NCI-H2029 (cell line): ENCODE results near the gene BRPF3.

Source experiments
- DNase-seq: peaks from one replicate; lab custom pipeline; 2025; lab: John Stamatoyannopoulos, UW

BRPF3 gene

DNA sequence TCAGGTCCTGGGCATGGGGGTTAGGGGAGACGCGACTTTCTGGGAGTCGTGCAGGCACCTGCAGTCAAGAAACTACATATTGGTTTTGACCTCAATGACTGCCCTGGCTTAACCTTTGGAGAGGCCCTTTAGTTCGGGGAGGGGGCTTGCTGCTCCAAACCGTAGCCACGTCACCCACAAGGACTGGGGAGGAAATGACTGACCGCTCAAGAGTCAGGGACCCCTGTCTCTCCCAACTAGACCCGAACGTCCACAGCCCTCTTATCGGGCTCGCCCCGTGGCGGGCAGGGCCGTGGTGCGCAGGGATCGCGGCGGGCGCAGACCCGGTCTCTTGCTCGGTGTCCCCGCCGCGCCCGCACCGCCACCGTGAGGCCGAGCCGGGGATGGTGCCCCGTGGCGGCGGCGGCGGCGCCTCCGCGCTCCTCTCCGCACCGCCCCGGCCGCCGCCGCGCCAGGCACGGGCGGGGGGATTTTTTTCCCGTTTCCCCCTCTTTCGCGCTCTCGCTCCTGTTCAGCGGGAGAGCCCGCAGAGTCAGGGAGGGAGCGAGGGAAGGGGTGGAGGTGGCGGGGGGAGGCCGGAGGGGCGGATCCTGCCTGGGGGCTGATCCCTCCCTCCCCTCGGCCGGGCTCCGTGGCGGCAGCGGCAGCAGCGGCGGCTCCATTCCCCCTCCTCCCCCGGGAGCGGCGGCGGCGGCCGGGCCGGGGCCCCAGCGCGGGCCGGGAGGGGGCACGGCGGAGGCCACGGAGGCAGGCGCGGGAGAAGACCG lies at the start of gene BRPF3:
TSS of gene BRPF3 (plus strand) at position 632 of the 767 bp plus-strand sequence. CDS start 3,579 bp downstream, outside the sequence.
- peak; percentile 69 for DNase-seq

DNA sequence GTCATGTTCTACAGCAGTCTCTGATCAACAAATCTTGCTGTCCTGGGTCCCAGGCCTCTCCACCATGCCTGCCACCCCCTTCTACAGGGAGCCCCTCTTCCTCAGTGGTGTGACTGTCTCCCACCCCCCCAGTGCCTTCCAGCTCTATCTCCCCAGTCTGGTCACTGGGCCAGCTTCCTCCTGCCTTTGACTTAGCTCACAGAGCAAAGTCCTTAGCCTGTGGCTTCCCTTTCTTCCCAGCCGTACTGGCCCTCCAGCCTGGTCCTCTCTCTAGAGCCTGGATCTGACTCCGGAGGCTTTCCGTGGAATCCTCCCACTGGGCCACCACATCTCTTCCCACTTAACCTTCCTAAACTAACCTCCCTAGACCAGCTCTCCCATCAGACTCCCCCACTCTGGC lies 49.2 kb upstream of the BRPF3 start:
- no peak for DNase-seq

DNA sequence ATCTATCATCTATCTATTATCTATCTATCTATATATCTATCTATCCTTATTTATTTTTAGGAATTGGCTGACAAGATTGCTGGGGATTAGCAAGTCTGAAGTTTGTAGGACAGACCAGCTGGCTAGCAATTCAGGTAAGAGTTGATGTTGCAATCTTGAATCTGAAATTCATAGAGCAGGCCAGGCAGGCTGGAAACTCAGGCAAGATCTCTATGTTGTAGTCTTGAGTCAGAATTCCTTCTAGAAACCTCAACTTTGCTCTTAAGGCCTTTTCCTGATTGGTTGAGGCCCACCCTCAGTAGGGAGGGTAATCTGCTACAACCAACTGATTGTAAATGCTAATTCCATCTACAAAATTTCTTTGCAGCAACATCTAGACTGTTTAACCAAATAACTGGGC lies 47.1 kb upstream of the BRPF3 start:
- DNase-seq, result no peak

DNA sequence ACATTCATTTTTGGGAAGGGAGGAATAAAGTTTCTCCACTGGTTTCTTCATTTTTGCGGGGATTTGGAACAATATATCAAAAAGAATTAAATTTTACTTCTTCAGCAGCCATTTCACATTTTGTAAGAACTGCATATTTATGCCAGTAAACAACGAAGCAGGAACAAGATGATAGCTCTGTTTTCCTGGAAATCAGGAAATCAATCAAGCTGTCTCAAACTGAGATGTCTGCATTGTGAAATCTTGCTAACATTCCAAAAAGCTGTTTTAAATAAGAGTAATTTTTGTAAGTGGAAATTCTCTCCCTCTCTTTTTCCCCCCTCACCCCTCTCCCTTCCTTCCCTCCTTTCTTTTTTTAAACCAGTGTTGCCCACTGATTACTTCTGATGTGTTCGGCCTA lies 46.3 kb upstream of the BRPF3 start:
- no peak for DNase-seq

DNA sequence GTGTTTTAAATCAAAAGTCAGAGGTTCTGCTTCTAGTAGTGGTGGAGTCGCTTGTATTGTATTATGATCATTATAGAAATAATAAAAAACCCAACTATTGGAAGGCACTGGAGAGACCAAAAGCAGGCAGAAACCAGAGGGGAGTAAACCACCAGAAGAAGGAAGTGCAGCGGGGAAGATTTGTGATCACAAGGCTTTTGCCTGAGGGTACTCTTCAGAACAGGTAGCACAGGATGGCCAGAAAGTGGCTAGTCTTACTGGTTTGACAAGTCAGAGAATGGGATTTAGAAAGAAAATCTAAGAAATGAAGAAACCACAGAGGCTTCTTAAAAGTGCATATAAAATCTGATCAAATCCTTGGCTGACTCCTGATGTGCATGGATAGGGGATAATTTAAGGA lies 42.3 kb upstream of the BRPF3 start:
- DNase-seq, result no peak

DNA sequence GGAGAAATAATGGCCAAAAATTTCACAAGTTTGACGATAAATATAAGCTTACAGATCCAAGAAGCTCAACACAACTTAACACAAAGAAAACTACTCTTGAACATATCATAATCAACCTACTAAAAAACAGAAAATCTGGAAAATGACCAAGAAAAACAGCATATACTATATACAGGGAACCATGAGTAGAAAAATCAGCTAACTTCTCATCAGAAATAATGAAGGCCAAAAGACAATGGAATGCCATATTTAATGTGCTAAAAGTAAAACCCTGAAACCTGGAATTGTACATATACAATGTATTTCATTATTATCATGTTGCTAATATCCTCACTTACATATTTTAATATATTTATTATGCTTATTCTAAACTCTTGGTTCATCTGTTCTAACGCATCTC lies 40.9 kb upstream of the BRPF3 start:
- DNase-seq, result no peak

DNA sequence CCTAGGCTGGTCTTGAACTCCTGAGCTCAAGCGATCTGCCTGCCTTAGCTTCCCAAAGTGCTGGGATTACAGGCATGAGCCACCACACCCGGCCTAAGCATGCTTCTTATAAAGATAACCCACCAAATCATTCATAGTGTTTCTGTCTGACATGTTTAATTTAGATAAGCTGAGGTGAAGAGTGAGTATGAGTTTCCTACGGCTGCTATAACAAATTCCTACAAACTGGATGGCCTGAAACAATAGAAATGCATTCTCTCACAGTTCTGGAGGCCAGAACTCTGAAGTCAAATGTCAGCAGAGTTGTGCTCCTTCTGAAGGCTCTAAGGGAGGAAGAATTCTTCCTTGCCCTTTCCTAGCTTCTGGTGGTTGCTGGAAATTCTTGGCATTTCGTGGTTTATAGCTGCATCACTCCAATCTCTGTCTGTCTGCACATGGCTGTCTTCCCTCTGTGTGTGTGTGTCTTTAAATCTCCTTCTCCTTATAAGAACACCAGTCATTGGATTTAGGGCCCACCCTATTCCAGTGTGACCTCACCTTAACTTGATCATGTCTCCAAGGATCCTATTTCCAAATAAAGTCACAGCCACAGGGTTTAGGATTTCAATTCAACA lies 36.3 kb upstream of the BRPF3 start:
- no peak for DNase-seq

DNA sequence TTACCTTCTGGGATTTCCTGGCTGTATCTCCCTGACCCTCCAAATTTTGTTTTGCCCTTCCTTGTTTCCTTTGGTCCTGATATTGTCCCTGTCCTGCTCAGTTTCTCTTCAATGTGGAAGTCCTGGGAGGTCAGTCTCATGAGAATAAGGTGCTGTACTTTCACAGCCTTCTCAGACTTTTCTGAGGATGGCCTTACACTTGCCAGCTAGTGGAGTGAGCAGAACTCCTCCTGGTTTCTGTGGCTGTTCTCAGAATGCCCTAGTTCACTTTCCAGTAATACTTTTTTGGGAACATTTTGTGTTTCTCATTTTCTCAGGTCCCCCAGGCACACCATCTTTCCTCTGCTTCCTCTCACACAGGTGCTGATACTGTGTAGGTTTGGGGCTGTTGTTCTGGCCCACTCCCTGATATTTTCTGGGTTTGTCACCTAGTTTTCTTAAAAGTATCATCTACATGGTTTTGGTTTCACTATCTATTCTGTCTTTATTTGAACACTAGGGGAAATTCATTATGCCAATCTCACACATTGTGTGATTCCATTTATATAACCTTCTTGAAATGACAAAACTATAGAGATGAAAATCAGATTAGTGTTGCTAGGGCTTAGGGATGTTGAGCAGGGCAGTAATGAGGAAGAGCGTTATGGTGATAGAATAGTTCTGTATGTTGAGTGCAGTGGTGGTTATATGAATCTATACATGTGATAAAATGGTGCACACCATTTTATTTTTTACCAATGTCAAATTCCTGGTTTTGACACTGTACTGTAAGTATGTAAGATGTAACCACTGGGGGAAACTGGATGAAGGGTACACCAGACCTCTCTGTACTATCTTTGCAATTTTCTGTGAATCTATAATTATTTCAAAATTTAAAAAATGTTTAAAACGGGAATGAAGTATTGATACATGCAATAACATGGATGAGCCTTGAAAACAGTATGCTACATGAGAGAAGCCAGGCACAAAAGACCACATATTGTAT lies 27.2 kb upstream of the BRPF3 start:
- no peak for DNase-seq

DNA sequence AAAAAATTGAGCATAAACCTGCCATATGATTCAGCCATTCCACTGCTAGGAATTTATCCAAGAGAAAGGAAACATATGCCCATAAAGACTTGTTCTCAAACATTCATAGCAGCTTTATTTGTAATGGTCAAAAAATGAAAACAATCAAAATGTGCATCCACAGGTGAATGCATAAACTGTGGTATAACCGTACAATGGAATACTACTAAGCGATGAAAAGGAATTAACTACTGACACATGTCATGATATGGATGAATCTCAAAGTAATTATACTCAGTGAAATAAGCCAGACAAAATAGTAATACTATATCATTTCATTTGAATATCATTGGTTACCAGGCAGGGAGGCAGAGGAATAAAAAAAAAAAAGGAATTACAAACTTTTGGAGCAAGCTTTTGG lies 25.8 kb upstream of the BRPF3 start:
- DNase-seq, result no peak

DNA sequence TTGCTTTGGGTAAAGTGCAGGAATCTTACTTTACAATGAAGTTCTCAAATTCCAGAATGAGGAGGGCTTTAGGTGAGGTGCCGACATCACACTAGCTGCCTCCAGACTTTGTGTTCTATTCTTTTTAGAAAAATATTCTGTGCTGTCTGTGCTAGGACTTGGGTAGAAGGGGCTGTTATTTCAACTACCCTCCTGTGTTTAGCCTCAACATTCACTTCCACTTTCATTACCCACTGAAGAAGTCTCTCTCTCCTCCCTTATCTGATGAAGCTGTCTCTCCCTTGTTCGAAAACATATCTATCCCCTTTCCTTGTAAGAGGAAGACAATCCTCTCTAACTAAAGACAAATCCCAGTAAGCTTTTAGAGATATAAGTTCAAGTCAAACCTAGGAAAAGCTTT lies 25.0 kb upstream of the BRPF3 start:
- no peak for DNase-seq

DNA sequence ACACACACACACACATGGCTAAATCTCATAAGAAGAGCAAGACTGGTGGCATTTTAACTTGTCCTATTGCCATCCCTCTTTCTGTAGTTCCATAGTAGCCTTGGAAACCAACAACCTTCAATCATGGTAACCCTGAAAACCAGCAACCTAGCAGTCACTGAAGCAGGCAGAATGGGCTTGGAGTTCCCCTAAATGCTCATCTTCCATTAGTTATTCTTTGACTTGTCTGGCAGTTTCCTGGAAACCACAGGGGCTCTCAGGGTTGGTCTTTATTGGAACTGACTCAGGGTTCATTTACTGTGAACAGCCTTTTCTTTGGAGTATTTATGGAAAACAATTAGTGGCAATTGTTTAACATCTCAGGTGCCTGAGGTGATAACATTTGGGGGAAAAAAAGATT lies 19.4 kb upstream of the BRPF3 start:
- DNase-seq, result no peak

DNA sequence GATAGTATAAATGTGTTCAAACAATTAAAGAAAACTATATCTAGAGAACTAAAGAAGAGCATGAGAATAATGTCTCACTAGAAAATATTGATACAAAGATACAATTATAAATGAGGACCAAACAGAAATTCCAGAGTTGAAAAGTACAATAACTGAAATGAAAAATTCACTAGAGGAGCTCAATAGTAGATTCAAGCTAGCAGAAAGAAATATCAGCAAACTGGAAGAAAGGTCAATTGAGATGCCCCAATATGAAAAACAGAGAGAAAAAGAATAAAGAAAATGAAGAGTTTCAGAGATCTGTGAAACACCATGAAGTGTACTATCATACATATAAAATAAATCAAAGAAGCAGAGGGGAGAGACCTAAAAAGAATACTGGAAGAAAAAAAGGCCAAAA lies 18.0 kb upstream of the BRPF3 start:
- no peak for DNase-seq

DNA sequence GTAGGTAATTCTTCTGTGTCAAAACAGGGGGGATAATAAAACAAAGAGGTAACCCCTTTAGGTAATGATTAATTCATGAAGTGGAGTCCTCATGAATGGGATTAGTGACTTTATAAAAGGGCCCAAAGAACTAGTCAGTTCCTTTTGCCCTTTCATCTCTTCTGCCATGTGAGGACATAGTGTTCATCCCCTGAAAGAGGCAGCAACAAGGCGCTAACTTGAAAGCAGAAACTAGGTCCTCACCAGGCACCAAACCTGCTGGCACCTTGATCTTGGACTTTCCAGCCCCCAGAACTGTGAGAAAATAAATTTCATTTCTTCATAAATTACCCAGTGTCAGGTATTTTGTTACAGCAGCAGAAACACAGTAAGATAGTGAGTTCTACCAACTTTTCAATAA lies 16.4 kb upstream of the BRPF3 start:
- no peak for DNase-seq

DNA sequence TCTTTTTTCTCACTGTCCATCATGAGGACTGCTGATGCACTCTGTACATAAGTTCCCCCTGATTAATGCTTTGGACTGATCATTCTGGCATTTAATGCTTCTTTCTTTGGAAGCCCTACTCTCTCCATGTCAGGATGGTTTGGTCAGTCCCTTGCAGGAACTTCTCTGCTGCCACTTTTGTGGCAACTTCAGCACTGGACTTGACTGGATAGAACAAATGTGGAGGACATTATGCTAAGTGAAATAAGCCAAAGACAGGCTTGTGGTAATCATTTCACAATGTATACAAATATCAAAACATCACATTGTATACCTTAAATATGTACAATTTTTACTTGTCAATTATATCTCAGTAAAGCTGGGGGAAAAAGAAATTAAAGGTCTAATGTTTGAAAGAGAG lies 12.2 kb upstream of the BRPF3 start:
- no peak for DNase-seq

DNA sequence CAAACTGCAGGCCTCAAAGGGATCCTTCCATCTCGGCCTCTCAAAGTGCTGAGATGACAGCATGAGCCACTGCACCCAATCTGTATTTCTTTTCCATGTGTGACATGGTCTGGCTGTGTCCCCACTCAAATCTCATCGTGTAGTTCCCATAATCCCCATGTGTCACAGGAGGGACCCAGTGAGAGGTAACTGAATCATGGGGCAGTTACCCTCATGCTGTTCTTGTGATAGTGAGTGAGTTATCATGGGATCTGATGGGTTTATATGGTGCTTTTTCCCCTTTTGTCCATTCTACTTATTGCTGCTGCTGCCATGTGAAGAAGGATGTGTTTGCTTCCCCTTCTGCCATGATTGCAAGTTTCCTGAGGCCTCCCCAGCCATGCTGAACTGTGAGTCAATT lies 10.3 kb upstream of the BRPF3 start:
- no peak for DNase-seq

DNA sequence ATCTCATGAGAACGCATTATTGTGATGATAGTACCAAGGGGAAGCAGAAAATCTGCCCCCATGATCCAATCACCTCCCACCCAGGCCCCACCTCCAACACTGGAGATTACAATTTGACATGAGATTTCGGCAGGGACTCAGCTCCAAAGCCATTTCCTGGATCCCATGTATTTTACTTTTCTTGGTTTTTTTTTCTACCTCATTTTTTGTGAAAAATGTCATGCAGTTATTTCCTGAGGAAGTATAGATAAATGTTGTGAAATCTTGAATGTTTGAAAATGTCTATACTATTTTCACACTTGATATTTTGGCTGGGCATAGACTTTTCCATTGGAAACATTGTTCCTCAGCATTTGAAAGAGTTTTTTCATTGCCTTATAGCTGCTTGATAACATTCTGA lies 9.1 kb upstream of the BRPF3 start:
- no peak for DNase-seq

DNA sequence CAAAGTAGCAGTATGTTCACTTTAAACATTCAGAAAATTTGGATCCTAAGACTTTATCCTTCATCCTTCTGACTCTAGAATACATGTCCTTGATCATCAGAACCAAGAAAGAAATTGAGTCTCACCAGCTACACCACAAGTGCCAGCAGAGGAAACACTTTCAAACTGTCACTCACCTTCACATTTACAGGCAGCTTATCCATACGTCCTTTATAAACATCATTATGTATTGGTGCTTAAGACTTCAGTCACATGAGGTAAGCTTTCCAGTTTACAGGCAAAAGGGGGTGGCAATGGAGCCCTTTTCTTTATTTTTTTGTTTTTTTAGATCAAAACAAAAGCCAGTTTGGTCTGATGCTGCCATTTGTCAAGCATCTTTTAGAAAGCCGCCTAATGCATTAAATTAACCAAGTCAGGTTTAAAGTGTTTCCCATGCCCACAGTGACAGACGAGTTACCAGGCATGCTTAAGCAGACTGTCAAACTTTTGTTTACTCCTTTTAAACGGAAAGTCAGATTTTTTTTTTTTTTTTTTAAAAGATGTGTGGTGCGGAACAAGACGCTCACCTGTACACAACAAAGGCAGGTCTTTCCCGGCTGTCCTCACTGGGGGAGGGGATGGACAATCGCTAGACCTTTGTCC lies 952 bp upstream of the BRPF3 start:
- peak; percentile 30 for DNase-seq

DNA sequence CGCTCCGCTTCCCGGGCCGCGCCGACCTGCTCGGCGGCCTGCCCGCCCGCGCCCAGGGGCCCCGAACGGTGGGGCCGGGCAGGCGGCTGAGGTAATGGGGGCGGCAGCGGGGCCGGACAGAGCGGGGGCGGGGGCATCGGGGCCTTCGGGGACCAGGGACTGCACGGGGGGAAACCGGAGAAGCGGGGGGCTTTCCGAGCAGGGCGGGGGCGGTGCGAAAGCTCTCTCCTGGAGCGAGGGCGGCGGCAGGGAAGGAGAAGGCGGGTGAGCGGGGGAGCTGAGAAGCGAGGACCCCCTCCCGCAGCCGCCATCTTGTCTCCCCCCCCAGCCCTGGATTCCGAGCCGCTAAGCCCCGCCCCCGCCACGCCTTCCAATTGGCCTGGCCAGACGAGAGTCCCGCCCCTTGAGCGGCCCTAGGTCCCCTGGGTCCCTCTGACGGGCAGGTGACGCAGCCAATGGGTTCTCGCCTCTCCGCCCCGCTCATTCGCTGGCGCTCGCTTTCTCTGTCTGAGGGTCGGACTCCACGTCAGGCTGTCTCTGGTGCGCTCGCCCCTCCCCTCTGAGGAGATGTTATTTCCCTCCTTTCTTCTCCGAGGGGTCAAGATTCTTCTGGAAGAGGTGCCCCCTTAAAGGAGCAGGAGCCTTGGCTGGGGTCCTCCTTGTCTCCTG lies 470 bp downstream of the BRPF3 start:
- DNase-seq, result peak; percentile 98

DNA sequence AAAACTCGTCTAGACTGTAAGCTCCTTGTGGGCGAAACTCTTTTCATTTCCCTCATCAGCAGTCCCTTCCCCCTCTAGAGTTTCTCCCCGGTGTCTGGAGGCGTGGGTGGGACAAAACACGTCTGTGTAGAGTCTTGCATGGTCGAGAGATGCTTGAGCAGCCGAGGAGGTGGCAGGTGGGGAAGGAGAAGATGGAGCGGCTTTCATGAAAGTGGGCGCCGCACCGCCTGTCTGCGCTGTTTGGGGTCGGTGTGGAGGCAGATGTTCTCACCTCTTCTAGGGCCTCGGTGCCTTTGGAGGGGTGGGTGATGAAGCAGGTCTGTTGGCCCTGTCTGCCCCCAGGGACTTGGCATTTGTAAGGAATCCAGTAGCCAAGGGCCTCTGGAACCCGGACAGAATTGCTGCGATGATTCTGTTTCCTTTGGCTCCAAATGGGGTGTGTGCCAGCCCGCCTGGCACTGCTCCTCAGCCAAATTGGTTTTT lies 1.2 kb downstream of the BRPF3 start:
- DNase-seq, result peak; percentile 15

DNA sequence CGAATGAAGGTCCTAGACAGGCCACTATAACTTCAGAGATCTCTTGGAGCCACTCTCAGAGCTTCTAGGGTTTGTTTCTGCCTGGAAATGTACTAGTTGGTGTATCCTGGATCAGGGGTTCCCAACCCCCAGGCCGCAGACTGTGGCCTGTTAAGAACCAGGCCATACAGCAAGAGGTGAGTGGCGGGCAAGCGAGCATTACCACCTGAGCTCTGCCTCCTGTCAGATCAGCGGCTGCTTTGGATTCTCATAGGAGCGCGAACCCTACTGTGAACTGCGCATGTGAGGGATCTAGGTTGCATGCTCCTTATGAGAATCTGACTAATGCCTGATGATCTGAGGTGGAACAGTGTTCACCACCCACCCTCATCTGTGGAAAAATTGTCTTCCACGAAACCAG lies 2.4 kb downstream of the BRPF3 start:
- DNase-seq, result no peak

DNA sequence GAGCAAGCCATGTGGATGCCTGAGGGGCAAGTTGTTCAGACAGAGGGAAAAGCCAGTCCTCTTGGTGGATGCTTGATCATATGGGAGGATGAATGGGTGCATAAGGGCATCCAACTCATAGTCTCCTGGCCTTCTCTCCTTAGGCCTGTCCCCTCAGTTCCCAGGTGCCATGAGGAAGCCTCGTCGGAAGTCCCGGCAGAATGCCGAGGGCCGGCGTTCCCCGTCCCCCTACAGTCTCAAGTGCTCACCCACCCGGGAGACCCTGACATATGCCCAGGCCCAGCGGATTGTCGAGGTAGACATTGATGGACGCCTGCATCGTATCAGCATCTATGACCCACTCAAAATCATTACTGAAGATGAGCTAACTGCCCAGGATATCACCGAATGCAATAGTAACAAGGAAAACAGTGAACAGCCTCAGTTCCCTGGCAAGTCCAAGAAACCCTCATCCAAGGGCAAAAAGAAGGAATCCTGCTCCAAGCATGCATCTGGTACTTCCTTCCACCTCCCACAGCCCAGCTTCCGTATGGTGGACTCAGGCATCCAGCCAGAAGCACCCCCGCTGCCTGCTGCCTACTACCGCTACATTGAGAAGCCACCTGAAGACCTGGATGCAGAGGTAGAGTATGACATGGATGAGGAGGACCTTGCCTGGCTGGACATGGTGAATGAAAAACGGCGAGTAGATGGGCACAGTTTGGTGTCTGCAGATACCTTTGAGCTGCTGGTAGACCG lies 3.8 kb downstream of the BRPF3 start:
- no peak for DNase-seq
